H9 (cell line): ENCODE measurements around the gene POLR2M. TPM values are rescaled to one million over a fixed set of nuclear protein-coding genes. Genes with fewer than 3 reads are reported as not detected.

ENCODE experiments used
- DNase-seq: peaks from one replicate; pipeline ENCODE4 v3.0.0-alpha.2; 2017
- H2AFZ ChIP-seq: one replicate; pipeline ENCODE4 v1.6.1; 2013; ENCODE audit warnings: mild to moderate bottlenecking, low read length, control low read depth, moderate library complexity
- H2AK5ac ChIP-seq: 2 replicates; pipeline ENCODE4 v1.6.1; 2013; ENCODE audit warnings: low read length, control low read depth, mixed read lengths; ENCODE audit not compliant: insufficient read length
- H2BK120ac ChIP-seq: one replicate; pipeline ENCODE4 v1.6.1; 2013; ENCODE audit warnings: low read depth, mild to moderate bottlenecking, low read length, control low read depth, inconsistent platforms; ENCODE audit not compliant: poor library complexity, severe bottlenecking
- H2BK12ac ChIP-seq: 2 replicates; pipeline ENCODE4 v1.6.1; 2013; ENCODE audit warnings: low read length, control low read depth, mixed read lengths, low read depth; ENCODE audit not compliant: insufficient read length
- H2BK15ac ChIP-seq: 2 replicates; pipeline ENCODE4 v1.6.1; 2013; ENCODE audit warnings: low read depth, low read length, control low read depth
- H2BK20ac ChIP-seq: one replicate; pipeline ENCODE4 v1.6.1; 2013; ENCODE audit warnings: low read depth, mild to moderate bottlenecking, low read length, control low read depth, inconsistent platforms; ENCODE audit not compliant: poor library complexity, severe bottlenecking
- H2BK5ac ChIP-seq: 2 replicates; pipeline ENCODE4 v1.6.1; 2013; ENCODE audit warnings: low read length, control low read depth, mixed read lengths; ENCODE audit not compliant: insufficient read length
- H3K14ac ChIP-seq: 2 replicates; pipeline ENCODE4 v1.6.1; 2013; ENCODE audit warnings: low read length, control low read depth; ENCODE audit not compliant: insufficient read depth
- H3K18ac ChIP-seq: 2 replicates; pipeline ENCODE4 v1.6.1; 2013; ENCODE audit warnings: low read depth, mild to moderate bottlenecking, mixed read lengths, low read length, control low read depth; ENCODE audit not compliant: insufficient read length
- H3K23ac ChIP-seq: 2 replicates; pipeline ENCODE4 v1.6.1; 2013; ENCODE audit warnings: low read length, control low read depth, mixed read lengths, low read depth; ENCODE audit not compliant: insufficient read length
- H3K23me2 ChIP-seq: 2 replicates; pipeline ENCODE4 v1.6.1; 2013; ENCODE audit warnings: low read depth, mild to moderate bottlenecking, mixed read lengths, low read length, control low read depth; ENCODE audit not compliant: insufficient read length, poor library complexity, severe bottlenecking
- H3K27ac ChIP-seq: 2 replicates; pipeline ENCODE4 v1.5.1; 2013; ENCODE audit warnings: low read length, control low read depth, mixed read lengths, low read depth; ENCODE audit not compliant: insufficient read length
- H3K27me3 ChIP-seq: 2 replicates; pipeline ENCODE4 v1.6.1; 2013; ENCODE audit warnings: low read length, control low read depth, inconsistent platforms; ENCODE audit not compliant: insufficient read depth
- H3K4ac ChIP-seq: 2 replicates; pipeline ENCODE4 v1.6.1; 2013; ENCODE audit warnings: low read depth, mild to moderate bottlenecking, control low read depth, inconsistent platforms, low read length, moderate library complexity
- H3K4me1 ChIP-seq: 2 replicates; pipeline ENCODE4 v1.6.1; 2013; ENCODE audit warnings: low read length, control low read depth, inconsistent platforms; ENCODE audit not compliant: insufficient read depth
- H3K4me2 ChIP-seq: 2 replicates; pipeline ENCODE4 v1.6.1; 2013; ENCODE audit warnings: low read length, control low read depth, mixed read lengths; ENCODE audit not compliant: insufficient read length, insufficient read depth
- H3K56ac ChIP-seq: 2 replicates; pipeline ENCODE4 v1.6.1; 2013; ENCODE audit warnings: low read depth, mild to moderate bottlenecking, mixed read lengths, low read length, control low read depth; ENCODE audit not compliant: insufficient read length
- H3K79me1 ChIP-seq: 2 replicates; pipeline ENCODE4 v1.6.1; 2013; ENCODE audit warnings: low read depth, mild to moderate bottlenecking, moderate library complexity, low read length, control low read depth, inconsistent platforms; ENCODE audit not compliant: insufficient read depth, poor library complexity, severe bottlenecking
- H3K79me2 ChIP-seq: 2 replicates; pipeline ENCODE4 v1.6.1; 2013; ENCODE audit warnings: low read length, control low read depth, inconsistent platforms; ENCODE audit not compliant: insufficient read depth
- H3K9ac ChIP-seq: 2 replicates; pipeline ENCODE4 v1.6.1; 2013; ENCODE audit warnings: low read length, control low read depth, mixed read lengths; ENCODE audit not compliant: insufficient read length; ENCODE audit errors: extremely low read depth
- H3K9me3 ChIP-seq: one replicate; pipeline ENCODE4 v1.6.1; 2013; ENCODE audit warnings: low read depth, low read length, inconsistent platforms; ENCODE audit not compliant: control insufficient read depth
- H3T11ph ChIP-seq: one replicate; pipeline ENCODE4 v1.6.1; 2013; ENCODE audit warnings: mild to moderate bottlenecking, low read length, control low read depth, inconsistent platforms
- H4K20me1 ChIP-seq: one replicate; pipeline ENCODE4 v1.6.1; 2013; ENCODE audit not compliant: control insufficient read depth, insufficient read length, insufficient read depth
- H4K5ac ChIP-seq: 2 replicates; pipeline ENCODE4 v1.6.1; 2013; ENCODE audit warnings: low read depth, mild to moderate bottlenecking, mixed read lengths, low read length, control low read depth; ENCODE audit not compliant: insufficient read length
- H4K8ac ChIP-seq: replicated peaks from 2 replicates; pipeline ENCODE4 v1.6.1; 2013; ENCODE audit warnings: low read length, control low read depth, mixed read lengths, low read depth; ENCODE audit not compliant: insufficient read length
- H4K91ac ChIP-seq: 2 replicates; pipeline ENCODE4 v1.6.1; 2013; ENCODE audit warnings: low read depth, mild to moderate bottlenecking, moderate library complexity, mixed read lengths, low read length, control low read depth; ENCODE audit not compliant: insufficient read length
- H3K27ac Mint-ChIP-seq, 3 experiments: 2 replicates in 2 of 3; 3 replicates in 1 of 3; pipeline ENCODE4 v1.8.0; 2020 to 2021; ENCODE audit warnings: mixed read lengths in 3 of 3, mild to moderate bottlenecking in 1 of 3, moderate library complexity in 1 of 3
- H3K27me3 Mint-ChIP-seq: 2 replicates; pipeline ENCODE4 v1.8.0; 2021; ENCODE audit warnings: low read depth, mild to moderate bottlenecking, moderate library complexity, mixed read lengths
- H3K36me3 Mint-ChIP-seq, 3 experiments: 2 replicates in 2 of 3; 3 replicates in 1 of 3; pipeline ENCODE4 v1.8.0; 2020 to 2021; ENCODE audit warnings: low read depth in 3 of 3, mixed read lengths in 3 of 3; ENCODE audit not compliant: insufficient read depth in 1 of 3
- H3K4me1 Mint-ChIP-seq, 2 experiments: 2 replicates each; pipeline ENCODE4 v1.8.0; 2020; ENCODE audit warnings: mixed read lengths in 2 of 2
- H3K4me3 Mint-ChIP-seq, 2 experiments: 2 replicates in 1 of 2; 3 replicates in 1 of 2; pipeline ENCODE4 v1.8.0; 2020 to 2021; ENCODE audit warnings: mild to moderate bottlenecking in 2 of 2, mixed read lengths in 2 of 2, moderate library complexity in 1 of 2
- H3K9me3 Mint-ChIP-seq, 2 experiments: 2 replicates in 1 of 2; 3 replicates in 1 of 2; pipeline ENCODE4 v1.8.0; 2020; ENCODE audit warnings: mild to moderate bottlenecking in 2 of 2, mixed read lengths in 2 of 2, moderate library complexity in 1 of 2
- WGBS: extraction: QIAGEN DNeasy Blood & Tissue Kit; methylation state at CpG from one replicate; pipeline ENCODE4 v1.1.7; 2013; ENCODE audit warnings: missing lambda C conversion rate, low lambda C conversion rate, mixed read lengths; ENCODE audit not compliant: insufficient read length; ENCODE audit errors: extremely low coverage; 5-methylcytosine and 5-hydroxymethylcytosine counted together
- total RNA-seq: library from RNA; stranded (reverse); gene quantifications from 2 replicates; pipeline ENCODE4 v1.2.1, GENCODE V29; 2021
- TF ChIP-seq, protein P1 (sequence below): fragments of 200-600 bp; sonication (generic); conservative IDR thresholded peaks from 3 replicates; pipeline ENCODE4 v1.8.0; 2021; ENCODE audit warnings: antibody characterized with exemption, mild to moderate bottlenecking

POLR2M gene
- total RNA-seq, 1 experiment from 2014 or later, result 67.3 TPM

DNA sequence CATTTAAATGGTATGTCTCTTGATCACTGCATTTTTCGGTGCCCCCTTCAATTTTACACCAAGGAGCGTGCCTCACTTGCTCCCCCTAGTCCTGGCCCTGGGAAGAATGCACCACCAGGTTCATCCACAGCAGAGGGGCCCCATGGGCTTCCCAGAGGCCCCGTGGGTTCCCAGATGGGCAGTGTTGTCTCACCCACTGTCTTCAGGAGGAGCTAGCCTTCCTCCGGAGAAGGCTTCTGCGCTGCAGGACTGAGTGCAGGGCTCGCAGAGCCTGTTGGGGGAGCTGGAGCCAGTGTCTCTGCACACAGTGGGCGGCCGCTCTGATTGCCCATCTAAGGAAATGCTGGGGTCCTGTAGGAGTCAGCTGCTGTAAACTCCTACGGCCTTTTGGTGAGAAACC lies 45.9 kb downstream of the POLR2M start:
- Mint-ChIP-seq H3K27ac (no peak overlapping the region; a peak in 1 of 7 replicates), H3K27me3 (peaks cover 5% of the 10 kb centered on the region), H3K4me1 (peaks cover 29 to 47% of the 10 kb centered on the region in 2 experiments), H3K9me3 (no peaks in the 10 kb centered on the region; a peak in 1 of 5 replicates), H3K4me3 (no peak overlapping the region), H3K36me3 (no peaks in the 10 kb centered on the region)
- H3K79me1 ChIP-seq, result no peaks in the 10 kb centered on the region
- no peaks in the 10 kb centered on the region for H3K4me1 ChIP-seq
- no peak overlapping the region for H3K4me2 ChIP-seq
- H3K23me2 ChIP-seq, result no peaks in the 10 kb centered on the region
- no peak overlapping the region for H2AK5ac ChIP-seq
- no peak overlapping the region for H2AFZ ChIP-seq
- H3T11ph ChIP-seq, result no peak overlapping the region
- H2BK12ac ChIP-seq, result no peak overlapping the region
- H4K91ac ChIP-seq, result no peak overlapping the region
- no peak overlapping the region for H3K14ac ChIP-seq
- no peak overlapping the region for H2BK5ac ChIP-seq
- H4K8ac ChIP-seq, result no peak overlapping the region
- no peak overlapping the region for H3K4ac ChIP-seq
- no peak overlapping the region for H3K23ac ChIP-seq
- no peak overlapping the region for H2BK20ac ChIP-seq
- no peaks in the 10 kb centered on the region for H3K27me3 ChIP-seq
- H2BK15ac ChIP-seq, result no peak overlapping the region
- H3K18ac ChIP-seq, result no peak overlapping the region
- peak; percentile 71 for DNase-seq
- no peak overlapping the region for H2BK120ac ChIP-seq
- no peak overlapping the region for H3K27ac ChIP-seq
- no peaks in the 10 kb centered on the region for H3K9me3 ChIP-seq
- H4K20me1 ChIP-seq, result no peaks in the 10 kb centered on the region
- H3K56ac ChIP-seq, result no peak overlapping the region
- WGBS, result no CpG with 5 or more reads among the region's 9 CpGs
- H3K79me2 ChIP-seq, result no peaks in the 10 kb centered on the region
- TF ChIP-seq, protein P1, sequence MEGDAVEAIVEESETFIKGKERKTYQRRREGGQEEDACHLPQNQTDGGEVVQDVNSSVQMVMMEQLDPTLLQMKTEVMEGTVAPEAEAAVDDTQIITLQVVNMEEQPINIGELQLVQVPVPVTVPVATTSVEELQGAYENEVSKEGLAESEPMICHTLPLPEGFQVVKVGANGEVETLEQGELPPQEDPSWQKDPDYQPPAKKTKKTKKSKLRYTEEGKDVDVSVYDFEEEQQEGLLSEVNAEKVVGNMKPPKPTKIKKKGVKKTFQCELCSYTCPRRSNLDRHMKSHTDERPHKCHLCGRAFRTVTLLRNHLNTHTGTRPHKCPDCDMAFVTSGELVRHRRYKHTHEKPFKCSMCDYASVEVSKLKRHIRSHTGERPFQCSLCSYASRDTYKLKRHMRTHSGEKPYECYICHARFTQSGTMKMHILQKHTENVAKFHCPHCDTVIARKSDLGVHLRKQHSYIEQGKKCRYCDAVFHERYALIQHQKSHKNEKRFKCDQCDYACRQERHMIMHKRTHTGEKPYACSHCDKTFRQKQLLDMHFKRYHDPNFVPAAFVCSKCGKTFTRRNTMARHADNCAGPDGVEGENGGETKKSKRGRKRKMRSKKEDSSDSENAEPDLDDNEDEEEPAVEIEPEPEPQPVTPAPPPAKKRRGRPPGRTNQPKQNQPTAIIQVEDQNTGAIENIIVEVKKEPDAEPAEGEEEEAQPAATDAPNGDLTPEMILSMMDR, result peak; percentile 54
- H3K9ac ChIP-seq, result no peak overlapping the region
- H4K5ac ChIP-seq, result no peak overlapping the region
